Mucosa of stomach (tissue), 1 donor: ENCODE measurements around the gene NOX5.
"Not testable (repeated sequence)": the region's sequence is repeated elsewhere in the genome, so short reads cannot be mapped to it uniquely, and the experiment has no call there.

ENCODE experiments used
- H3K27me3 ChIP-seq: one replicate; pipeline ENCODE4 v1.7.0; 2013; ENCODE audit warnings: mild to moderate bottlenecking, low read length; ENCODE audit not compliant: control insufficient read depth, insufficient read depth
- H3K36me3 ChIP-seq: one replicate; pipeline ENCODE4 v1.7.0; 2013; ENCODE audit warnings: low read length; ENCODE audit not compliant: control insufficient read depth, insufficient read depth
- H3K4me1 ChIP-seq: one replicate; pipeline ENCODE4 v1.7.0; 2013; ENCODE audit warnings: mild to moderate bottlenecking, low read length; ENCODE audit not compliant: control insufficient read depth, insufficient read depth
- H3K4me3 ChIP-seq: one replicate; pipeline ENCODE4 v1.7.0; 2013; ENCODE audit warnings: low read length
- H3K9ac ChIP-seq: one replicate; pipeline ENCODE4 v1.7.0; 2013; ENCODE audit warnings: mild to moderate bottlenecking, low read length, moderate library complexity
- H3K9me3 ChIP-seq: one replicate; pipeline ENCODE4 v1.7.0; 2013; ENCODE audit warnings: mild to moderate bottlenecking, low read length, moderate library complexity; ENCODE audit not compliant: control insufficient read depth
- donor health status: Pancreatic carcinoma.

NOX5 gene

GRCh38 chr15:69068157-69068556 lies 53.7 kb downstream of the NOX5 start:
- Histone ChIP-seq H3K9me3 (peaks cover 8% of the 10 kb centered on the region), H3K4me3 (no peak overlapping the region), H3K36me3 (no peaks in the 10 kb centered on the region), H3K4me1 (no peaks in the 10 kb centered on the region), H3K27me3 (no peaks in the 10 kb centered on the region), H3K9ac (no peak overlapping the region)

GRCh38 chr15:69069290-69069689 lies 54.8 kb downstream of the NOX5 start:
- not testable (repeated sequence) for H3K36me3 ChIP-seq, H3K27me3 ChIP-seq, H3K4me1 ChIP-seq, H3K9me3 ChIP-seq, H3K4me3 ChIP-seq, H3K9ac ChIP-seq

- H3K27me3 ChIP-seq, result no peaks in the 10 kb centered on the region
- peaks cover 8% of the 10 kb centered on the region for H3K9me3 ChIP-seq
- H3K4me3 ChIP-seq, result no peak overlapping the region
- H3K4me1 ChIP-seq, result peaks cover 5% of the 10 kb centered on the region
- no peak overlapping the region for H3K9ac ChIP-seq
- H3K36me3 ChIP-seq, result no peaks in the 10 kb centered on the region
These were observed 55.5 kb downstream of the NOX5 start for GRCh38 chr15:69069996-69070395.

GRCh38 chr15:69070396-69070795 lies 55.9 kb downstream of the NOX5 start:
- H3K4me3 ChIP-seq, result no peak overlapping the region
- no peaks in the 10 kb centered on the region for H3K27me3 ChIP-seq
- peaks cover 8% of the 10 kb centered on the region for H3K9me3 ChIP-seq
- H3K4me1 ChIP-seq, result peaks cover 9% of the 10 kb centered on the region
- H3K36me3 ChIP-seq, result no peaks in the 10 kb centered on the region
- H3K9ac ChIP-seq, result no peak overlapping the region

GRCh38 chr15:69071260-69071659 lies 56.8 kb downstream of the NOX5 start:
- Histone ChIP-seq H3K9me3 (peaks cover 8% of the 10 kb centered on the region), H3K9ac (no peak overlapping the region), H3K27me3 (no peaks in the 10 kb centered on the region), H3K4me3 (no peak overlapping the region), H3K36me3 (no peaks in the 10 kb centered on the region), H3K4me1 (peaks cover 13% of the 10 kb centered on the region)

- H3K9me3 ChIP-seq, result peaks cover 7% of the 10 kb centered on the region
- no peaks in the 10 kb centered on the region for H3K27me3 ChIP-seq
- H3K9ac ChIP-seq, result no peak overlapping the region
- peaks cover 13% of the 10 kb centered on the region for H3K4me1 ChIP-seq
- H3K36me3 ChIP-seq, result no peaks in the 10 kb centered on the region
- H3K4me3 ChIP-seq, result no peak overlapping the region
These were observed 58.4 kb downstream of the NOX5 start for GRCh38 chr15:69072906-69073305.

- Histone ChIP-seq H3K27me3 (no peaks in the 10 kb centered on the region), H3K36me3 (no peaks in the 10 kb centered on the region), H3K9ac (peak overlapping the region; percentile 84)
These were observed 59.7 kb downstream of the NOX5 start for GRCh38 chr15:69074001-69074842.

GRCh38 chr15:69074843-69075224 lies 60.3 kb downstream of the NOX5 start:
- H3K4me3 ChIP-seq, result peak overlapping the region; percentile 81
- peaks cover 13% of the 10 kb centered on the region for H3K4me1 ChIP-seq
- no peaks in the 10 kb centered on the region for H3K27me3 ChIP-seq
- H3K36me3 ChIP-seq, result no peaks in the 10 kb centered on the region
- H3K9me3 ChIP-seq, result no peaks in the 10 kb centered on the region
- H3K9ac ChIP-seq, result peak overlapping the region; percentile 84

More at GRCh38 chr15:69074001-69074842, 59.7 kb downstream of the NOX5 start:
- no peaks in the 10 kb centered on the region for H3K9me3 ChIP-seq
- peaks cover 13% of the 10 kb centered on the region for H3K4me1 ChIP-seq
- peak overlapping the region; percentile 81 for H3K4me3 ChIP-seq

- H3K4me3 ChIP-seq, result no peak overlapping the region
- H3K36me3 ChIP-seq, result no peaks in the 10 kb centered on the region
- H3K9ac ChIP-seq, result no peak overlapping the region
- H3K27me3 ChIP-seq, result no peaks in the 10 kb centered on the region
- no peaks in the 10 kb centered on the region for H3K9me3 ChIP-seq
- H3K4me1 ChIP-seq, result peaks cover 13% of the 10 kb centered on the region
These were observed 60.9 kb downstream of the NOX5 start for GRCh38 chr15:69075440-69075839.

- no peaks in the 10 kb centered on the region for H3K27me3 ChIP-seq
- no peak overlapping the region for H3K9ac ChIP-seq
- H3K9me3 ChIP-seq, result no peaks in the 10 kb centered on the region
- no peak overlapping the region for H3K4me3 ChIP-seq
- no peaks in the 10 kb centered on the region for H3K36me3 ChIP-seq
- peaks cover 23% of the 10 kb centered on the region for H3K4me1 ChIP-seq
These were observed 62.3 kb downstream of the NOX5 start for GRCh38 chr15:69076756-69077155.

GRCh38 chr15:69078638-69079037 lies 64.1 kb downstream of the NOX5 start:
- Histone ChIP-seq H3K27me3 (no peaks in the 10 kb centered on the region), H3K36me3 (no peaks in the 10 kb centered on the region)

GRCh38 chr15:69080295-69081248 lies 66.1 kb downstream of the NOX5 start:
- H3K36me3 ChIP-seq, result no peaks in the 10 kb centered on the region
- no peak overlapping the region for H3K4me3 ChIP-seq
- H3K4me1 ChIP-seq, result peaks cover 12% of the 10 kb centered on the region
- H3K9me3 ChIP-seq, result no peaks in the 10 kb centered on the region
- H3K9ac ChIP-seq, result no peak overlapping the region
- H3K27me3 ChIP-seq, result no peaks in the 10 kb centered on the region

More at GRCh38 chr15:69078638-69079037, 64.1 kb downstream of the NOX5 start:
- Histone ChIP-seq H3K9ac (no peak overlapping the region), H3K4me1 (peaks cover 23% of the 10 kb centered on the region), H3K4me3 (no peak overlapping the region), H3K9me3 (no peaks in the 10 kb centered on the region)
